GM18505 (cell line): ENCODE data around the gene DENND1A.

ENCODE experiments used
- ATAC-seq: cut with Tn5 transposase; IDR thresholded peaks from one replicate; pipeline ENCODE4 v1.9.1; 2021; ENCODE audit not compliant: unreplicated experiment
- POLR2A ChIP-seq: IDR thresholded peaks from 4 replicates; pipeline ENCODE4 v1.6.1; 2011; ENCODE audit warnings: borderline replicate concordance; ENCODE audit not compliant: insufficient read depth, insufficient read length; ENCODE audit errors: extremely low read depth

DENND1A gene

GRCh38 chr9:123583646-123584045 lies 346.3 kb downstream of the DENND1A start:
- no peak for TF ChIP-seq POLR2A
- no peak for ATAC-seq

GRCh38 chr9:123571240-123571639 lies 358.7 kb downstream of the DENND1A start:
- no peak for ATAC-seq
- TF ChIP-seq POLR2A: no peak

GRCh38 chr9:123568691-123569688 lies 360.9 kb downstream of the DENND1A start:
- no peak for ATAC-seq
- no peak for TF ChIP-seq POLR2A

- no peak for TF ChIP-seq POLR2A
- ATAC-seq: no peak
Measured at GRCh38 chr9:123567013-123567412, 362.9 kb downstream of the DENND1A start.

- no peak for ATAC-seq
- TF ChIP-seq POLR2A: no peak
Measured at GRCh38 chr9:123564652-123565051, 365.3 kb downstream of the DENND1A start.

- ATAC-seq: no peak
Measured at GRCh38 chr9:123562844-123563346, 367.0 kb downstream of the DENND1A start.

GRCh38 chr9:123561046-123561445 lies 368.9 kb downstream of the DENND1A start:
- ATAC-seq: no peak
- TF ChIP-seq POLR2A: no peak

More at GRCh38 chr9:123562844-123563346, 367.0 kb downstream of the DENND1A start:
- no peak for TF ChIP-seq POLR2A

GRCh38 chr9:123556464-123557435 lies 373.2 kb downstream of the DENND1A start:
- ATAC-seq: no peak
- TF ChIP-seq POLR2A: no peak

- ATAC-seq: no peak
- no peak for TF ChIP-seq POLR2A
Measured at GRCh38 chr9:123555646-123556045, 374.3 kb downstream of the DENND1A start.

GRCh38 chr9:123552530-123552929 lies 377.4 kb downstream of the DENND1A start:
- no peak for TF ChIP-seq POLR2A
- no peak for ATAC-seq

GRCh38 chr9:123551734-123552133 lies 378.2 kb downstream of the DENND1A start:
- no peak for ATAC-seq
- no peak for TF ChIP-seq POLR2A

GRCh38 chr9:123550797-123551196 lies 379.1 kb downstream of the DENND1A start:
- no peak for ATAC-seq
- no peak for TF ChIP-seq POLR2A

GRCh38 chr9:123550012-123550411 lies 379.9 kb downstream of the DENND1A start:
- TF ChIP-seq POLR2A: no peak
- no peak for ATAC-seq
